Subcutaneous adipose tissue (tissue), 4 donors: ENCODE results near the gene CCL3. TPM values are rescaled to one million over a fixed set of nuclear protein-coding genes. Genes with fewer than 3 reads are reported as not detected.

ENCODE experiments used
- total RNA-seq, 4 donors: library from RNA; depleted of rRNA; stranded (reverse); fragments of >200 nt; gene quantifications; one replicate each; pipeline ENCODE4 v1.1.0, GENCODE V29; 2016
- TF ChIP-seq, protein P1 (sequence below): fragments of 450-650 bp; IDR thresholded peaks from one replicate; pipeline ENCODE4 v1.5.1; 2016; ENCODE audit warnings: low read depth, mild to moderate bottlenecking, control low read depth, antibody characterized with exemption, moderate library complexity

The CCL3 gene
- total RNA-seq, 4 donors from 2014 or later, result 0.98 to 14.1 (median 1.7) TPM

DNA sequence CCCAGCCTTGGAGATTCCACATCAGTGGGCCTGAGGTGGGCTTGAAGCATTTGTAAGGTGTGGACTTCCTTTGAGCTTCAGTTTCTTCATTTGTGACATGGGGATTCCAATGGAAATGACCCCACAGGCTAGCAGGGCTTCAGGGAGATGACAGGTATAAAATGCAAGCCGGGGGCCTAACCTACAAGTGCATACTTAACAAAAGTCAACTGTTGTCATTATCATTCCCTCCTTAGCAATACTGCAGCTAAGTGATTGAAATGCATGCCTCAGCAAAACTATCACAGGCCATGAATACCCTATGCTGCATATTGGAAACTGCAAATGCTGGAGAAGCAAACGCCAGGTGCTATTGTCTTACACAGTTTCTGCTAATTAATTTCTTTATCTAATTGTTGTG, 33.5 kb upstream of the CCL3 start:
- TF ChIP-seq, protein P1, sequence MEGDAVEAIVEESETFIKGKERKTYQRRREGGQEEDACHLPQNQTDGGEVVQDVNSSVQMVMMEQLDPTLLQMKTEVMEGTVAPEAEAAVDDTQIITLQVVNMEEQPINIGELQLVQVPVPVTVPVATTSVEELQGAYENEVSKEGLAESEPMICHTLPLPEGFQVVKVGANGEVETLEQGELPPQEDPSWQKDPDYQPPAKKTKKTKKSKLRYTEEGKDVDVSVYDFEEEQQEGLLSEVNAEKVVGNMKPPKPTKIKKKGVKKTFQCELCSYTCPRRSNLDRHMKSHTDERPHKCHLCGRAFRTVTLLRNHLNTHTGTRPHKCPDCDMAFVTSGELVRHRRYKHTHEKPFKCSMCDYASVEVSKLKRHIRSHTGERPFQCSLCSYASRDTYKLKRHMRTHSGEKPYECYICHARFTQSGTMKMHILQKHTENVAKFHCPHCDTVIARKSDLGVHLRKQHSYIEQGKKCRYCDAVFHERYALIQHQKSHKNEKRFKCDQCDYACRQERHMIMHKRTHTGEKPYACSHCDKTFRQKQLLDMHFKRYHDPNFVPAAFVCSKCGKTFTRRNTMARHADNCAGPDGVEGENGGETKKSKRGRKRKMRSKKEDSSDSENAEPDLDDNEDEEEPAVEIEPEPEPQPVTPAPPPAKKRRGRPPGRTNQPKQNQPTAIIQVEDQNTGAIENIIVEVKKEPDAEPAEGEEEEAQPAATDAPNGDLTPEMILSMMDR, result no peak

- TF ChIP-seq, protein P1, result no peak
Observed at GRCh38 chr17:36120221-36120620, 30.3 kb upstream of the CCL3 start.

DNA sequence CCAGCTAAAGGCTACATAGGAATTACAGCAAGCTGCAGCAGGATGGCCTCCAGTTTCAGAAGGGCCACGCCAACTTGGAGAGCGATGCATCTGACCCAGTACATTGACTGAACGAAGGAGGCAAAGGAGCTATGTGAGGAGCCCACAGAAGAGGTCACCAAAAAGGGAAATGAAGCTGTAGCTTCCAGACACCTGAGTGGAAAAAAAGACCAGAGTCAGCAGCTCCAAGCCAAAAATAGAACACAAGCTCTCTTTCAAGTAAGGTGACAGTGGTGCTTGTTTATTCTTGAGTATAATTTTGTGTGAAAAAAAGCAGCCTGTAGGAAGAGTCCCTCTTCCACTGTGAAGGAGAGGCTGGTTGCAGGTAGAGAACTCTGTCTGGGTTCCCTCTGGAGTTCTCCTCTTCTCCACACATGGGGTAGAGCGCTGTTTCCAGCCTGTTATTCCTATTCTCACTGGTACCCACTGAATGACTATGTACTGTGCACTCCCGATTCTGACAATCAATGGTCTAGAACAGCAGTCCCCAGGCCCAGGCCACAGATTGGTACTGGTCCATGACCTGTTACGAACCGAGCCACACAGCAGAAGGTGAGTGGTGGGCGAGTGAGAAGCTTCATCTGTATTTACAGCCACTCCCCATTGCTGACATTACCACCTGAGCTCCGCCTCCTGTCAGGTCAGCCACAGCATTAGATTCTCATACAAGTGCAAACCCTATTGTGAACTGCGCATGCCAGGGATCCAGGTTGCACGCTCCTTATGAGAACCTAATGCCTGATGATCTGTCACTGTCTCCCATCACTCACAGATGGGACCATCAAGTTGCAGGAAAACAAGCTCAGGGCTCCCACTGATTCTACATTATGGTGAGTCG, 28.8 kb upstream of the CCL3 start:
- TF ChIP-seq, protein P1, result no peak

DNA sequence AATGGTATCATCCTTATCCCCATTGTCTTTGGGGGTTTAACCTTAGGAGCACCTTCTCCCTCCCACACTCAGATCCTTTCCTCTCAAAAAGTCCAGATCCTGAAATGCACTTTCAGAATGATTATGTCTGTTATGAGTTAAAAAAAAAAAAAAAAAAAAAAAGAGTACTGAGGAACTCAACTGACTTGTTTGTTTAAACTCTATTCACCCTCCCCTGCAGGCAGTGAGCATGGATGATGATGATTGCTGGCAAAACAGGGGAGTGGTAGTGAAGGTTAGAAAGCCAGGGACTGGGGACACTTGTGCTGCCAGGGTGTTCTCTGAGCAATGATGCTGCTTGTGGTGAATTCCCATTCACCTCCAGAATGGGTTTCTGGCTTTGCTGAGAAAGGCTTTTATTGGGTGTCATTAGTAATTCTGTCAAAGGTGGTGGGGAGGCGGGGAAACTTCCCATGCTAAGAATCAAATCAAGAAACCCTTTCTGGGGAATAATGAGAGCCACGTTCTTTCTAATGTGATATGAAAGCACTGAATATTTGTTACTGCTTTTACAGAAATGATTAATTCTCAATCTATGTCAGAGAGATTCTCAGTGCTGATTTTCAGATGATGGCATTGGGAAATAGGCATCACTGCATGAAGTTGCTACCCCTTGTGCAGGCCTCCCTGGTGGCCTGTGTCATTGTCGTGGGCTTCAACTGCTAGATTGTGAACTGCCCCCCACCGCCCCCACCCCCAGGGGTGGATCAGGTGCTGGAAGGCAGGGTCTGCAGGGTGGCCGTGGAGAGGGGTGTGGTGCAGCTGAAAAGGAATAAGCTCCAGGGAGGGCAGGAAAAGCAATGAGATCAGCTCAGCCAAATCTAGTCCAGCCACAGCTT, 27.8 kb upstream of the CCL3 start:
- TF ChIP-seq, protein P1, result no peak

DNA sequence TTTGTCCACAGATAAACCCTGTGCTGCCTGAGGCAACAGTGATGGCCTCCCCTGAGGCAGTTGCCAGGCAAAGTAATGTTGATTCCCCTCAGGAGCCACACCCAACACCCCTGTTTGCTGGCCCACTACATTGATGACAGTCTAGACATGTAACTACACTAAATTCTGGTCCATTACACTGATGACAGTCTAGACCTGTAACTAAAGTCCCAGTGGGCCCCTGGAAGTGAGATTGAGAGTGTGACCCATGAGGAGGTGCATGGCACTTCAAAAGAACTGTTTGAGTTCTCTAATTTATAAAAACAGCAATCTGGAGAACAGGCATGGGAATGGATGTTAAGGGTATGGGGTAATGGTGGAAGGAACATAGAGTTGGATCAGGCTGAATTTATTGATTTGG, 22.6 kb upstream of the CCL3 start:
- TF ChIP-seq, protein P1, result no peak

DNA sequence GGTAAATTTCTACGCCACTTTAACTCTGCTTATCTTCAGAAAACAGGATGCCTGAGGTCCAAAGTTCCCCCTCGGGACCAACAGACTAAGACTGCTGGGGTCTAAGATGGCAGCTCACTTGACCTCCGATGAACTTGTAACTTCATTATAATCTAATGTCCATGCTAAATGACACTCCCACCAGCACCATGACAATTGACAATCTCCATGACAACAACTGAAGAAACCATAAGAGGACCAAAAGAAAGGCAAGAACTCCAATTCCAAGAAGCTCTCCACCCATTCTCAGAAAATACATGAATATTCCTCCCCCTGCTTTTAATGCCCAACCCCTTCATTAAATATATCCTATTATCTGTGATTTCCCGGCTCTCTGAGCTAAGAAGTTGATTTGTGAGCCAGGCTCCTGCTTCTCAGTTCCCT, 21.1 kb upstream of the CCL3 start:
- TF ChIP-seq, protein P1, result no peak

DNA sequence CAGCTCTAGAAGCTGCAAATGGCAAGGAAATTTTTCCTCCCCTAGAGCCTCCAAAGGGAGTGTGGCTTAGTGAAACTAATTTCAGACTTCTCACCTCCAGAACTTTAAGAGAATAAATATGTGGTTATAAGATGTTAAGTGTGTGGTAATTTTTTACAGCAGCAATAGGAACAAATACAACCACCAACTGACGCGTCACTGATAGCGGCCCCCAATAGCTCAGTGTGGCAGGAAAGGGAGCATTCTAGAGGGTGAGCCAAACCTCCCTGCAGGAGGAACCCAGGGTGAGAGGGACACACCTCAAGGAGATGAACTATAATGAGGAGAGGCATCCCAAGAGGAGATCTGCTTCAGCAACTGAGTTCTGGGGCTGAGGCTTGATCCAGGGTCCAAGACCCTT, 17.7 kb upstream of the CCL3 start:
- TF ChIP-seq, protein P1, result no peak
